ENCODE data around the gene ZNF683.
A peak's percentile ranks its signal among the peaks of the same experiment; 100 is the strongest.
"Not testable (repeated sequence)": the region's sequence is repeated elsewhere in the genome, so short reads cannot be mapped to it uniquely, and the experiment has no call there.

The ZNF683 gene

DNA sequence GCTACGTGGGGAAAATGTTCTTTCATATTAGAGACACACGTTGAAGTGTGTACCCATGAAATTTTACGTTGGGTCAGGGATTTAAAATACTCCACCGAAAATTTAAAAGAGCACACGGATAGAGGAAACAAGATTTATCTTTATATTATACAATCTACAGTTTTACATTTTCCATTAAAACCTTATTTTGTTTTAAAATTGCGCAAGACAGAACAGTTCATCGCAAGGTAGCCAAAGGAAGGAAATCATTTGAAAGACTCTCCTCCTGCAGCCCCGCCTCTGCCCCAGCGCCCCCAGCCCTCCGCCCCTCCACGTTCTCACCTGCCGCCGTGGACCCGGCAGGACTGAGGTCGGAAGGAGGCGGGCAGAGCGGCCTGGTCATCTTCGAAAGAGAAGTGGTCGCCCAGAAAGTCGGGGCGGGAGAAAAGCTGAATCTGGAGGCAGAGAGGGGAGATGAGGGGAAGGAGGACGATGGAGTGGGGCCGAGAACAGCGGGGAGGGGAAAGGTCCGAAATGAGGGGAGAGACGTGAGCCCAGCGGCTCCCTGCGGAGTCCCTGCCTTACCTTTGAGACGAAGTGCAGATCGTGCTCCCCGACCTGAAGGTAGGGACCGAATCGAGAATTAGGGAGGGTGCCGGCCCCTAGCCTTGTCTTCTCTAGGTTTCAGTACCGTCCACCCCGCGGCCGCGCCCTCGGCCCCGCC lies 36.6 kb downstream of the ZNF683 start:
- FAIRE-seq: peak; percentile 45

DNA sequence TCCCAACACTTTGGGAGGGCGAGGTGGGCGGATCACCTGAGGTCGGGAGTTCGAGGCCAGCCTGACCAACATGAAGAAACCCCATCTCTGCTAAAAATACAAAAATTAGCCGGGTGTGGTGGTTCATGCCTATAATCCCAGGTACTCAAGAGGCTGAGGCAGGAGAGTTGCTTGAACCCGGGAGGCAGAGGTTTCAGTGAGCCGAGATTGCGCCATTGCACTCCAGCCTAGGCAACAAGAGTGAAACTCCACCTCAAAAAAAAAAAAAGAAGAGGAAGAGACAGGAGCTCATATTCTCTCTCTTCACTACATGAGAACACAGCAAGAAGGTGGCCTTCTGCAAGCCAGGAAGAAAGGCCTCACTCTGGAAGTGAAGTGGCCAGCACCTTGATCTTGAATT lies 39.2 kb downstream of the ZNF683 start:
- FAIRE-seq: not testable (repeated sequence)

GRCh38 chr1:26330276-26330675 lies 42.3 kb downstream of the ZNF683 start:
- FAIRE-seq: no peak

DNA sequence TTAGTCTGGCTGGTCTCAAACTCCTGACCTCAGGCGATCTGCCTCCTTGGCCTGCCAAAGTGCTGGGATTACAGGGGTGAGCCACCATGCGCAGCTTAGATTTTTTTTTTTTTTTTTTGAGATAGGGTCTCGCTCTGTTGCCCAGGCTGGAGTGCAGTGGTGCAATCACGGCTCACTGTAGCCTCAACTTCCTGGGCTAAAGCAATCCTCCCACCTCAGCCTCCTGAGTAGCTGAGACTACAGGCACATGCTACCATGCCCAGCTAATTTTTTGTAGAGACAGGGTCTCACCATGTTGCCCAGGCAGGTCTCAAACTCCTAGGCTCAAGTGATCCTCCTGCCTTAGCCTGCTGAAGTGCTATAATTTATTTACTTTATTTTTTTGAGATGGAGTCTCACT lies 43.2 kb downstream of the ZNF683 start:
- FAIRE-seq: not testable (repeated sequence)

DNA sequence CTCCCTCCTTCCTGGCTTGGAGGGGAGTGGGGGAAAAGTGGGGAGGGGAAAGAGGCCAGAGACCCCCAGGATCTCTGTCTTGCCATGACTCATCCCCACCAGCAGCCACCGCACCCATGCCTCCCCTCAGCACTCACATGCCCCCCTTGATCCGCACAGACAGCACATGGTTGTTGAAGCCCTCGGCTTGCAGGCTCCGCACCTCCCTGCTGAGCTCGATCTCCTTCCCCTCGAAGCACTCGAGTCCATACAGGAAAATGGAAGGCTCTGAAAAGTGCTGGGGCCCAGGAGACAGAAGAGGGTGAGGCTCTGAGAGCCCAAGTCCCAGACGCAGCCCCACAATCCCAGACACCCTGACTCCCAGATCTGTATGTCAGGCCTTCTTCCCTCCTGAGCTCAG lies 44.0 kb downstream of the ZNF683 start:
- FAIRE-seq: no peak

- no peak for FAIRE-seq
These were observed 44.6 kb downstream of the ZNF683 start for GRCh38 chr1:26327956-26328362.

DNA sequence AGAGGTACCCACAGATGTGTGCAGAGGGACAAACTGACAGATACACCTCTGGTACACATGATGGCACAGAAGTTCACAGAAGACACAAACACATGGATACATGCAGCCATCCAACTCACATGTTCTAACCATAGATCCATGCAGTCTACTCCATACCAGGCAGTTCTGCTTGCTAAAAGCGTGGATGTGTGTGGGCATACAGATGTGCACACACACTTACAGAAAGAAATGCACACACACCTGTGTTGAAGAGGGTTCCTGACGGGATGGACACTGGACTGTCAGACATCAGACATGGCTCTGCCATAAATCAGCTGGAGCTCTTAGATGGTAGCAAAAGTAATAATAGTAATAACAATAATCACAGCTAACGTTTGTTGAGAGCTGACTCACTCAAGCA lies 48.0 kb downstream of the ZNF683 start:
- FAIRE-seq: no peak

GRCh38 chr1:26323382-26323781 lies 49.2 kb downstream of the ZNF683 start:
- FAIRE-seq: no peak

DNA sequence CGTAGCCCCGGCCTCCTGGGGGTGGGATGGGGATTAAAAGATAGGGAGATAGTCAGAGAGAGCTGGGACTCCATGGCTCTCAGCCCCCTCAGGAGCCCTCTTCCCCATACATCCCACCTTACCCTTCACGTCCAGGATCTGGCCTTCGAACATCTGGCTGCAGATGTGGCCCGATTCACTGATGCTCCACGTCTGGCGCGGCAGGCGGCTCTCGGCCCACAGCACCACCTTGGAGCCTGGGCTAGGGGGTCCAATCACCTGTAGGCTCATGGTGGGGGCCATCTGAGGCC lies 50.6 kb downstream of the ZNF683 start:
- no peak for FAIRE-seq

DNA sequence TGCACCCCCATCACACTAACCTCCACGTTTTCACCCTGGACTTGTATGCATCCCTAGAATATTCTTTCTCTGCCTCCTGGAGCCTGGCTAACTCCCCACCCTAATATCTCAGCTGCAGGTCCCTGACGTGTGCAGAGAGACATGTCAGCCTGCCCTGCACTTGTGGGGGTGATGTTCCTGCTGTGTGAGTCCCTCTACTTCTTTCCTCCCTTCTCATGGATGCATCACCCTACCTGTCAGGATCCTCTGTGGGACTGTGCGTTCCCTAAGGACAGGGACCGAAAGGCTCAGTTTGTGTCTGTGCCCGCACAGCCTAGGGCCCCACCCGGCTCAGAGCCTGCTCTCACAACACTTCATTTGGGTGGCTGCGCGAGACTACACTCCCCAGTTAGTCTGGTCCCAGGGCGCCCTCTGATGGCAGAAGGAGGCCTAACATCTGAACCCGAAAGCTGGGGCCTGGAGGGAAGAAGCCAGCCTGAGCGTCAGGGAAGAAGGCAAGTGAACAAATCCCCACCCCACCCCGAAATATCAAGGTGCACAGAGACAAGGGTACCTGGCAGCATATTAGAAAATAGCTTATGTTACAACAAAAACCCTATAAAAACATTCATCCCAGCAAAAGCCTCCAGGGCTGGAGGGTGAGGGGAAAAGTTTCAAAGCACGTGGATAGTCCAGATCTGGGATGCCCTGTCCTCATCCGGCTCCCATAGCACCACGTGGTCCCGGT lies 51.1 kb downstream of the ZNF683 start:
- peak; percentile 86 for FAIRE-seq

GRCh38 chr1:26320896-26321295 lies 51.7 kb downstream of the ZNF683 start:
- FAIRE-seq: no peak

- no peak for FAIRE-seq
These were observed 54.0 kb downstream of the ZNF683 start for GRCh38 chr1:26318338-26319064.

DNA sequence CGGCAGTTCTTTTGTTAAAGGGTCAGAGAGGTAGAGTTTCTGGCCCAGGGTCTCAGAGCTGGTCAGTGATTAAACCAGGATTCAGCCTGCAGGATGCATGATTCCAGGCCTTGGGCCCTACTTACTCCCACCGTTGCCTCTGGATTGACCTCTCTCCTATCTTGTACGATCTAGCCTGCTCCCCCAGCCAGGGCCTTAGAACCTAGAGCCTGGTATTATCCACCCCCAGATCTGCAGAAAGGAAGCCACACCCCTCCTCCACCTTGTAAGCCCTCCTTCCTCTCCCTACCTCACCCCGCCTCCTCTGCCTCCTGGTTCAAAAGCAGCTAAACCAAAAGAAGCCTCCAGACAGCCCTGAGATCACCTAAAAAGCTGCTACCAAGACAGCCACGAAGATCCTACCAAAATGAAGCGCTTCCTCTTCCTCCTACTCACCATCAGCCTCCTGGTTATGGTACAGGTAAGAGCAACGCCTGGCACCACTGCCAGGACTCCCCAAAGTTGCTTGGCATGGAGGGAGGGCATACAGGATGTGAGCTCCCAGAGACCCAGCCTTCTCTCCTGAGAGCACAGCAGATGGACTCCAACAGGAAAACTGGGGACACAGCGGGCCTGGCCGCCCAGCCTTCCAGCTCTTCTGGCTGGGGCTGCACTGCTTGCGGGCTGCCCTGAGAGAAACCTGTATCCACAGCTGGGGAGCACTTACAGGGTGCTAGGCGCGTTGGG lies 54.8 kb downstream of the ZNF683 start, which contains the start of gene CD52:
TSS of gene CD52 (plus strand) at position 347 of the 726 bp plus-strand sequence. CDS start at position 407, 60 bp downstream.
- no peak for FAIRE-seq

DNA sequence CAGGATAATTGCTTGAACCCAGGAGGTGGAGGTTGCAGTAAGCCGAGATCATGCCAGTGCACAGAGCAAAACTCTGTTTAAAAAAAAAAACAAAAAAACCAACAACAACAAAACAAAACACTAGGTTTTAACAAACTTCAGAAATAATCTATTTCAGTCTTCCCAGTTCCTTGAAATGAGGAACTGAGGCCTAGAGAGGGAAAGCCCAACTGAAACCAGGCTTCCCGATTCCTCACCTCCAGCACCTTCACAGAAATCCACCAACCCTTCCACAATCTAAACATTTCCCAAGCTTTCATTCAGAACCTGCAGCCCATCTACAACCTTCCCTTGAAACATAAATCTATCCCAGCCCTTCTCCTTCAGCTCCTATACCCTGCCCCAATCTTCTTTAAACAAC lies 55.4 kb downstream of the ZNF683 start:
- FAIRE-seq: no peak

- FAIRE-seq: no peak
These were observed 56.4 kb downstream of the ZNF683 start for GRCh38 chr1:26315874-26316850.

GRCh38 chr1:26314501-26314900 lies 58.0 kb downstream of the ZNF683 start:
- FAIRE-seq: no peak
